HUDEP-2 (cell line): Measurements from ENCODE around the gene RNF11.
"Not testable (repeated sequence)": the region's sequence is repeated elsewhere in the genome, so short reads cannot be mapped to it uniquely, and the experiment has no call there.

Source experiments
- DNase-seq, 76 experiments: peaks; one replicate each; lab custom pipeline; 2025; ENCODE audit not compliant: unreplicated experiment in 76 of 76; lab: John Stamatoyannopoulos, UW

RNF11 gene

GRCh38 chr1:51227231-51227960, 8.7 kb upstream of the RNF11 start:
- DNase-seq = not testable (repeated sequence)

GRCh38 chr1:51228471-51228870, 7.6 kb upstream of the RNF11 start:
- DNase-seq = not testable (repeated sequence)

- peak in 1 of 76 experiments; percentile 15 for DNase-seq
Measured at GRCh38 chr1:51230501-51231078, 5.5 kb upstream of the RNF11 start.

- no peak for DNase-seq
Measured at GRCh38 chr1:51231120-51231519, 5.0 kb upstream of the RNF11 start.

- no peak for DNase-seq
Measured at GRCh38 chr1:51231896-51232295, 4.2 kb upstream of the RNF11 start.

- not testable (repeated sequence) for DNase-seq
Measured at GRCh38 chr1:51234236-51234635, 1.8 kb upstream of the RNF11 start.

GRCh38 chr1:51234721-51235425, 1.2 kb upstream of the RNF11 start:
- peak in 74 of 76 experiments; percentile 12 to 90 (median 77) for DNase-seq

- DNase-seq = peak in 14 of 76 experiments; percentile 7 to 58 (median 19)
Measured at GRCh38 chr1:51236531-51237350, 668 bp downstream of the RNF11 start.

- no peak for DNase-seq
Measured at GRCh38 chr1:51237351-51238033, 1.4 kb downstream of the RNF11 start.

- no peak for DNase-seq
Measured at GRCh38 chr1:51238034-51238403, 1.9 kb downstream of the RNF11 start.

- DNase-seq = no peak
Measured at GRCh38 chr1:51240084-51240483, 4.0 kb downstream of the RNF11 start.

GRCh38 chr1:51241119-51241518, 5.0 kb downstream of the RNF11 start:
- no peak for DNase-seq

GRCh38 chr1:51242546-51242945, 6.5 kb downstream of the RNF11 start:
- DNase-seq = no peak

- no peak for DNase-seq
Measured at GRCh38 chr1:51247022-51247421, 10.9 kb downstream of the RNF11 start.

GRCh38 chr1:51247499-51247898, 11.4 kb downstream of the RNF11 start:
- no peak for DNase-seq

GRCh38 chr1:51249445-51249844, 13.4 kb downstream of the RNF11 start:
- DNase-seq = no peak

GRCh38 chr1:51250729-51251128, 14.7 kb downstream of the RNF11 start:
- DNase-seq = not testable (repeated sequence)

GRCh38 chr1:51251165-51251564, 15.1 kb downstream of the RNF11 start:
- DNase-seq = not testable (repeated sequence)

GRCh38 chr1:51252366-51252765, 16.3 kb downstream of the RNF11 start:
- DNase-seq = no peak

- DNase-seq = no peak
Measured at GRCh38 chr1:51253691-51254090, 17.6 kb downstream of the RNF11 start.
